Kidney glomerular epithelial cell (primary cell): ENCODE measurements around the gene SMOC2.
A peak's percentile ranks its signal among the peaks of the same experiment; 100 is the strongest.
"Not testable (repeated sequence)": the region's sequence is repeated elsewhere in the genome, so short reads cannot be mapped to it uniquely, and the experiment has no call there.

Source experiments
- DNase-seq: peaks from one replicate; lab custom pipeline; 2025; lab: John Stamatoyannopoulos, UW

Gene SMOC2

DNA sequence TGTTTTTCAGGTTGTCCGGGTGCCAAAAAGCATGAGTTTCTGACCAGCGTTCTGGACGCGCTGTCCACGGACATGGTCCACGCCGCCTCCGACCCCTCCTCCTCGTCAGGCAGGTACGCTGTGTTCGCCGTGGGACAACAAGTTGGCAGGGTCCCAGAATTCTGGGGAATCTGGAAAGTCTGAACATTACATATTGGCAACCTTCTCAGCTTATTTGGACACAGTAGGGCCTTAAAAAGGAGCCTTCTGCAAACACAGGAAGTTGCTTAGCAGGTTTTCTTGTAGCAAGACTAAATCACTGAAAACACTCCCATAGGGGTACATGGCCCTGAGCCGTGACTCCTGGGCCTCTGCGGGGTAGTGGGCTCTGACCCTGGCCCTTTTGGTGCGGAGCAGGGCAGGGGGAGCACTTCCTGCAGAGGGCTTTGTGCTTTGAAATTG lies 209.7 kb downstream of the SMOC2 start:
- DNase-seq, result no peak

DNA sequence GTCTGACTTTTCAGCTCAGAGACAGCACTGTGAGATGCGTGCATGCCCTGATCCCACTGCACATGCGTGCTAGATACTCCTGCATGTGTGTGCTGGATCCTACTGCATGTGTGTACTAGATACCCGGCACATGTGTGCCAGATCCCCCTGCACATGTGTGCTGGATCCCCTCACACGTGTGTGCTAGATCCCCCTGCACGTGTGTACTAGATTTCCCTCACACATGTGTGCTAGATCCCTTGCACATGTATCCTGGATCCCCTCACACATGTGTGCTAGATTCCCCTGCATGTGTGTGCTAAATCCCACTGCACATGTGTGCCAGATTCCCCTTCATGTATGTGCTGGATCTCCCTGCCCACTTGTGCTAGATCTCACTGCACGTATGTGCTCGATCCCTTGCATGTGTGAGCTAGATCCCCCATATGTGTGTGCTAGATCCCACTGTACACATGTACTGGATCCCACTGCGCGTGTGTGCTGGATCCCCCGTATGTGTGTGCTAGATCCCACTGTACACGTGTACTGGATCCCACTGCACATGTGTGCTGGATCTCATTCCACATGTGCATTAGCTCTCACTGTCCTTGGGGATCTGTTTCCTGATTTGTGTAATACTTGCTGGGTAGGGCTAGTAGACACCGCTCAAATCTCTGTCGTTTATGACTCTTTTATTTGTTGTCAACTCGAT lies 214.6 kb downstream of the SMOC2 start:
- DNase-seq, result no peak

DNA sequence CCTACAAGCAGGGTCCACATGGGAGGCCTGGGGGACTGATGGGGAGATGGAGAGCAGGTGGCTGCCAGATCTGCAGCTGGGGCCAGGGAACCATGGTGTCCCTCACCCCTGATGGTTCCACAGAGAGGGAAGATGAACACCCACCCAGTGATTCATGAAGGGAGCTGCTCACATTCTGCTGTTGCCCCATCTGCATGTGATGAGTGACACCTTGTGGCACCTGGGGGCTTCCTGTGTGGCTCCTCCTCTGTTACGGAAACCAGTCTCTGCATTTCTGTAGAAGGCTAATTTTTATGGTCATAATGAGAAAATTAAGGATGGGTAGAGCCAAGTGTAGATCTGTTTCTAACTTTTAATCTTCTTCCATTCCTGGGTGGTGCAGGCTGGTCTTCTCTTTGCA lies 217.1 kb downstream of the SMOC2 start:
- no peak for DNase-seq

DNA sequence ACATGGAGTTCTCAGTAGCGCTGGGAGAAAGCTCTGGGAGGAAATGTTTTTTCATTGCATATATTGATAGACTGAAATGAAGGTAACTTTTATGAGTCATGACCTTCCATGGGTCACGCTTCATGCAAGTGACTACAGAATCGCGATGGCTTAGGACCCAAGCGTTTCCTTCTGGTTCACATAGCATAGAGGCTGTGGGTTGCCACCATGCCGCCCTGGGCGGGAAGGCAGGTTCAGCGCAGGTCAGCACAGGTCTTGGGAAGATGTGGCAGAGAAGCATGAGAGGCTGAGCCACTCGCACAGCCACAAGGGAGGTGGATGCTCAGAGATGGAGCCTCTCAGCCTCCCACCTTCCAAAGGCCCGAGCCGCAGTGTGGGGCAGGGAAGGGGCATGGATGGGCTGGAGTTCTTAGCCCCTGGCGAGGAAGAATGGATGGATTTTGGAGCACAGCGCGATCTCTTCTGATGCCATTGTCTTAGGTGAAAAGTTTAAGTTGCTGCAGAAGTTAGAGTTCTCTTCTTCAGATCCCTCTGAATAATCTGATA lies 219.5 kb downstream of the SMOC2 start:
- no peak for DNase-seq

DNA sequence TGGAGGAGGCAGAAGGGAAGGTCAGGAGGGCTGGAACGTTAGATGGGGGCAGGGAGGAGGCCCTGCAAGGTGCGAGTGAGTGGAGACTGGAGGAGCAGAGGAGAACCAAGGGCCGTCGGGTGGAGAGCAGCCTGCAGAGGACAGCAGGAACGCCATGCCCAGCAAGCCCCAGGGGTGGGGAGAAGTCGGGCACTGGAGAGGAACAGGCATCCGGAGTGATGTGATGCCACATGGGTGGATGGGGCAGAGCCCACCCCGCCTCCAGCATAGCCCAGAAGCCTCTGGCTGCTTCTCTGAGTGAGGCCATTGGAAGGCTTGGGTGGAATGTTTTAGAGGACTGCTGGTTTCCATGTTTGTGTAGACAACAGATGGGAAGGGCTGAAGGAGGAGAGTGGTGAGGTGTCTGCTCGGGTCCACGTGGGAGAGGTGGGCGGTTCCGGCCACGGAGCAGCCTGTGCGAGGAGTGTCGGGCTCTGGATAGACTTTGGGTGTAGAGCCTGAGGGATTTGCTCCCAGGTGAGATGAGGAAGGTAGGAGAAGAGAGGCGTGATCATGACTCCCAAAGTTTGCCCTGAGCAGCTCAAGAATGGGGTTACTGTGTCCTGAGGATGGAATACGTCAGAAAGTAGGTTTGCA lies 221.4 kb downstream of the SMOC2 start:
- no peak for DNase-seq

DNA sequence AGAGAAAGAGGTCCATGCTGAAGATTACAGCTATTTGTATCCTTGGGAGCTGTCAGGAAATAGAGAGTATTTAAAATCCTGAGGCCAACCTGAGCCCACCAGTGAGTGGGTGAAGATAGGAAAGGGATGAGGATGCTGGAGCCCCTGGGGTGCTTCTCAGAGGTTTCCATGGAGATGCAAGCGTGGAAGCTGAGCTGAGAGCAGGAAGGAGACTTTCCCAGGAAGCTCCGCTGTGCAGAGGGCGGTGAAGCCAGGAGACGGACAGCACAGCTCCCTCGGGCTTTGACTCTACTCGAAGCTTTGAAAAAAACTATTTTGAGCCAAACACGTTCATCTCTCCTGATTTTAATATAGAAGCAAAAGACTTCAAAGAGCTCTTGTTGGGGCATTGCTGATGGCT lies 222.1 kb downstream of the SMOC2 start:
- no peak for DNase-seq

DNA sequence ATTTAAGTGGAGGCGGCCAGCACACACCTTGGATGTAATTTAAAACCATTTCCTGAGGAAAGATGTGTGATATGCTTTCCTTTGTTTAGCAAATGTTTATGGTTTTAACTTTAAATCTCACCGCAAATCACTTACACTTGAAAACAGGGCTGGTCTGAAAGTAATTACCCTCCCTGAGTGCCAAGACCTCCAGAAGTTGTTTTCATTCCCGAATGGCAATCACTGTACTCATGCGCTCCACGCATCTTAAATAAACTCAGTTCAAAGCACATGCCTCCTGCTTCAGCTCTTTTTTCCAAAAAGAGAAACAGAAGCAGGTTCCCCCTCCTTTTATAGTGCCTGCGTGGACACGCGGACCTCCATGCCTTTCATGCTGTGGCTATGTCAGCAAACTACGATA lies 224.0 kb downstream of the SMOC2 start:
- no peak for DNase-seq

DNA sequence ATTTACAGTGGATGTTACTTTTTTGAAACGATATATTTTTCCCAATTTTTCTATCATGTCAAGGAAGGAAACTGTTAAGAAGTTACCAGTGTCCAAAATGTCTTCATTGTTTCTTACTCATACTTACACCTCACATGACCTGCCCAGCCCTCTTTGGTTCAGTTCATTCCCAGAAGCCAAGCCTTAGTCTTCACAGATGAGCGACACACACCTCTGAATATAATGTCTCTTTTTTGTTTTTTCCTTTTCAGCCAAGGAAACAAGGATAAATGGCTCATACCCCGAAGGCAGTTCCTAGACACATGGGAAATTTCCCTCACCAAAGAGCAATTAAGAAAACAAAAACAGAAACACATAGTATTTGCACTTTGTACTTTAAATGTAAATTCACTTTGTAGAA lies 225.2 kb downstream of the SMOC2 start:
- peak; percentile 11 for DNase-seq

DNA sequence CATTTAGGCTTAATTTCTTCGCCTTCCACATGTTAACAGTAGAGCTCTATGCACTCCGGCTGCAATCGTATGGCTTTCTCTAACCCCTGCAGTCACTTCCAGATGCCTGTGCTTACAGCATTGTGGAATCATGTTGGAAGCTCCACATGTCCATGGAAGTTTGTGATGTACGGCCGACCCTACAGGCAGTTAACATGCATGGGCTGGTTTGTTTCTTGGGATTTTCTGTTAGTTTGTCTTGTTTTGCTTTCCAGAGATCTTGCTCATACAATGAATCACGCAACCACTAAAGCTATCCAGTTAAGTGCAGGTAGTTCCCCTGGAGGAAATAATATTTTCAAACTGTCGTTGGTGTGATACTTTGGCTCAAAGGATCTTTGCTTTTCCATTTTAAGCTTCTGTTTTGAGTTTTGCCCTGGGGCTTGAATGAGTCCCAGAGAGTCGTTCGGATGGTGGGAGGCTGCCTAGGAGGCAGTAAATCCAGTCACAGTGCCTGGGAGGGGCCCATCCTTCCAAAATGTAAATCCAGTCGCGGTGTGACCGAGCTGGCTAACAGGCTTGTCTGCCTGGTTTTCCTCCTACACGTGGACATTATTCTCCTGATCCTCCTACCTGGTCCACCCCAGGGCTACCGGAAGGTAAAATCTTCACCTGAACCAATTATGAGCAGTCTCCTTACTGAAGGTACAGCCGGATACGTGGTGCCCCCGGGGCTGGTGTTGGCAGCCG lies 225.9 kb downstream of the SMOC2 start:
- DNase-seq, result no peak

DNA sequence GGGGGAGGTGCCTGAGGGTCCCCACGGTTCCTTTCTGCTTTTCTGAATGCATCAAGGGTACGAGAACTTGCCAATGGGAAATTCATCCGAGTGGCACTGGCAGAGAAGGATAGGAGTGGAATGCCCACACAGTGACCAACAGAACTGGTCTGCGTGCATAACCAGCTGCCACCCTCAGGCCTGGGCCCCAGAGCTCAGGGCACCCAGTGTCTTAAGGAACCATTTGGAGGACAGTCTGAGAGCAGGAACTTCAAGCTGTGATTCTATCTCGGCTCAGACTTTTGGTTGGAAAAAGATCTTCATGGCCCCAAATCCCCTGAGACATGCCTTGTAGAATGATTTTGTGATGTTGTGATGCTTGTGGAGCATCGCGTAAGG lies 226.4 kb downstream of the SMOC2 start:
- DNase-seq, result no peak

DNA sequence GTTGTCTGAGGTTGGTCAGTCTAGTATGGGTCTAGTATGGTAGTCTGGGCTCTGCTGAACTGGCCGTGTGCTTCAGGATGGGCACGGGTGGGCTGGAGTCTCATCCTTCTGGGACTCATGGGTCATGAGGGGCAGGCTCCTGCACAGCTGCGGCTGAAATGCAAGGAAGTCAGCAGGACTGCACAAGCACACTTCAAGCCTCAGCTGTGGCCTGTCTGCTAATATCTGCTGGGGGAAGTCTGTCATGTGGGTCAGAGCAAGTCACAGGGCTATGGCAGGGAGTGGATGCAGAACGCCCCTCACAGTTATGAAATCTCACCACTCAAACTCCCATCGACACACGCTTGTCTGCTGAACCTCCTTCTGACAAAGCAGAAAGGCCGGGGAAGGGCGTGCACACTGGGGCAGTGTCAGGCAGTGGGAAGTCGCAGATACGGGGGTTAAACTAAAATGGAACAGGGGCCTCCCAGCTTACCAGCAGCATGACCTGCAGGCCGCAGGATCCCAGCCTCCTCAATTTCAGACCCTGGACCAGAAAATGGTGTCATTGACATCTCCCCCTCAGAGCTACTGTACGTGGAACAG lies 229.5 kb downstream of the SMOC2 start:
- no peak for DNase-seq

DNA sequence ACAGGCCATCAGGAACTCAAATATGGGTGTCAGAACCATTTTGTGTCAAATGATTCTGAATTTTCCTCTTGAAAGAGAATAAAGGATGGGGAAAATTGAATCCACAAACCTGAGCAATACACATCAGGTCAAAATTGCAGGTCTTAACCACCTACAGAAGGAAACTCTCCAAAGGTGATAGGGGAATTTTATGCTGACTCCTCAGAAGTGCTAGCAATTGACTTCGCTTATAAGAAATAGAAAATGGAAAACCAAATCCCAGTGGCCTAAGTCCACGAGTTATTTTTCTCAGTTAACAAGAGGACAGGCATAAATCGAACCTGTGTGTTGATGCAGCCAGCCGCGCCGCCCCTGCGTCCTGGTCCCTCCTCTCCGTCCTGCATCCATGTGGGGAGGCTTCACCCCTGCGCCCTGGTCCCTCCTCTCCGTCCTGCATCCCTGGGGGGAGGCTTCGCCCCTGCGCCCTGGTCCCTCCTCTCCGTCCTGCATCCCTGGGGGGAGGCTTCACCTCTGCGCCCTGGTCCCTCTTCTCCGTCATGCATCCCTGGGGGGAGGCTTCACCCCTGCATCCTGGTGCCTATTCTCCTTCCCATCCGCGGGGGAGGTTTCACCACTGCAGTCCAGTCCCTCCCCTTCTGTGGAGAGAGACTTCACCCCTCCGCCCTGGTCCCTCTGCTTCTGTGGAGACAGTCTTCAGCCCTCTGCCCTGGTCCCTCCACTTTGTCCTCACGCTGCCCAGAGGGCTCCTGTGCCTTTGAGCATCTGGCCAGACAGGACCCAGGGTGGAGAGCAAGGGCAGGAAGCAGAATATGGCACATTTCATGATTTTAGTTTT lies 230.3 kb downstream of the SMOC2 start:
- no peak for DNase-seq

DNA sequence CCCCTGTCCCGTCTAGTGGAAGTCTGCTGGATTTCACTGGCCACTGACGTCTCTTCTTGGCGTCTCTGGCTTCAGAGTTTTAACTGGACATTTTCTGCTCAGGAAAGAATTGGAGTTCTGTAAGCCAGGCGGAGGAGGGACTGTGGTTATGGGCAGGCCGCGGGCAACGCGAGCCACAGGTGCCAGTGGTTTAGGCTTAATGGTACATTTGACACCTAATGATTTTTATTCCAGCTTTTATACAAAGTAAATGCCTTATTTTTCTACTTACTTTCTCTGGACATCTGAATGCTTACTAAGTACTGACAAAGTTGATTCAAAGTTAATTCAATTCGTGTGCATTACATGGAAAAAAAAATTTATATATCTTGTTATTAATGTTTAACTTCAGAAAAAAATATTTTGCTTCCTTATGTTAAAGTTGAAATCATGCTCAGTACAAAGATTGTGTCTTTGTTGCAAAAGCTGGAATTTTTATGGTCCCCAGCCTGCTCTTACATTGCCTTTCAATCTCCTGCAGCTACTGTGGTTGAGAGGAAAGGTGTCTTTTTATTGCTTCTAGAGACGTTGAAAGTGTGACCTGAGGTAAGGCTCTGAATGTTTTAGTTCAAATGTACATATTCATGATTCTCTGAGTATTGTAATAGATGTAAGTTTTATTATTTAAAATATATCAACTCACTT lies 231.0 kb downstream of the SMOC2 start:
- no peak for DNase-seq

DNA sequence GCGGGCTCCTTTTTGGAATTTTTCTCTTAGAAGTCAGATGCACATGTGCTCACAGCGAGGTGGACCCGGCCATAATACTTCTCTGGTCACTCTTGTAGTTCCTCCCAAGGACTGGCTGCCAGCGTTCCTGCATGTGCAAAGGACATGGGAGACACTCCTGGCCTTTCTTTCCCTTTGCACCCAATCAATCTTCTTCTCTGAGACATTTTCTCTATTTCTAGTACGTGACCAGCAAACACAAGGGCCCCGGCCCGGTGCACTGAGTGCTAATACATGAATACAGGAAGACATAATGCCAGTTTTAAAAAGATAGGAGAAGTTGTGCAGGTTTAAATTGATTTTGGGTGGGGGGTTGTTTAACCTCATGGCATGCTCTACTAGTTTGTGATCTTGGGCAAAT lies 233.6 kb downstream of the SMOC2 start:
- no peak for DNase-seq

DNA sequence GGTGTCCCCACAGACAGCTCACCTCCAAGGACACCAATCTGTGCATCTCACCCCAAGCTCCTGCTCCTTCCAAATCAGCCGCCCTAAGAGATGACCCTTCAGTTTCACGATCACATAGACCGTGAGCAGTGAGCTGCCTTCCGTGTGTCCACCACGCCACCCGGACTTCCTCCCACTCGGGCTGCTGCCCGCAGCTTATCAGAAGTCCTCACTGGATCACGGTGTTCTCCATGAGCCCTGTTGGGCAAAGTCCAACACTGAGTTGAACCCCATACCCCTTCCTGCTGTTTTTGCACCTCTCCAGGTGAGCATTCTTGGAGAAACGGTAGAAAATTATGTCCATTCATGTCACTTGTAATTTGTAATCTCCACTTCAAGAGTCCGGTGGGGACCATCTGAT lies 234.4 kb downstream of the SMOC2 start:
- no peak for DNase-seq

DNA sequence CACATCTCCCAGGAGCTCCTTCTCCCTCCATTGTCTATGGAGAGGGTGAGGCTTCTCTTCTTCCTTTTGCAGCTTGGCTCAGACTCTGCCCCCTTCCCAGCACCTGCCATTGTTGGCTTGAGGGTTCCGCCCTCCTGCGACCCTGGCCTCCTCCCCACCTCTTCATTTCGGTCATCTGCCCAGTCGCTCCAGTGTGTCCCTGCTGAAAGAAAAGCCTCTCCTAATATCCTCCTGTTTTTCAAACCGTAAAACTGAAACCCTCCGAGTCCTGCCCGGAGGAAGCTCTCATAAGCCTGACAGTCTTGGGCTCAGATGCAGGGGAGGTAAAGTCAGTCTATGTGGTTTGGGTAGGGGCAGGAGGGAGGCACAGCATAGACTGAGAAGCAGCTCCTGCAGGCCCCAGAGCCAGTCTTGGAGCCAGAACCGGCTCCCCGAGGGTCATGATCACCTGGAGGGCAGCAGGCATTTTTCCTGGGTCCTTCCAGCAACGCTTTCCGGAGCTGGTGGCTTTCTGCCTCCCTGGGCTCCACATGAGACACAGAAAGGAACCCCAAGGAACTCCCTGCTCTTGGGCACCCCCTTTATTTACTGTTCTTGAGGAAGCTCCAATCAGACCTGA lies 235.1 kb downstream of the SMOC2 start:
- DNase-seq, result no peak

DNA sequence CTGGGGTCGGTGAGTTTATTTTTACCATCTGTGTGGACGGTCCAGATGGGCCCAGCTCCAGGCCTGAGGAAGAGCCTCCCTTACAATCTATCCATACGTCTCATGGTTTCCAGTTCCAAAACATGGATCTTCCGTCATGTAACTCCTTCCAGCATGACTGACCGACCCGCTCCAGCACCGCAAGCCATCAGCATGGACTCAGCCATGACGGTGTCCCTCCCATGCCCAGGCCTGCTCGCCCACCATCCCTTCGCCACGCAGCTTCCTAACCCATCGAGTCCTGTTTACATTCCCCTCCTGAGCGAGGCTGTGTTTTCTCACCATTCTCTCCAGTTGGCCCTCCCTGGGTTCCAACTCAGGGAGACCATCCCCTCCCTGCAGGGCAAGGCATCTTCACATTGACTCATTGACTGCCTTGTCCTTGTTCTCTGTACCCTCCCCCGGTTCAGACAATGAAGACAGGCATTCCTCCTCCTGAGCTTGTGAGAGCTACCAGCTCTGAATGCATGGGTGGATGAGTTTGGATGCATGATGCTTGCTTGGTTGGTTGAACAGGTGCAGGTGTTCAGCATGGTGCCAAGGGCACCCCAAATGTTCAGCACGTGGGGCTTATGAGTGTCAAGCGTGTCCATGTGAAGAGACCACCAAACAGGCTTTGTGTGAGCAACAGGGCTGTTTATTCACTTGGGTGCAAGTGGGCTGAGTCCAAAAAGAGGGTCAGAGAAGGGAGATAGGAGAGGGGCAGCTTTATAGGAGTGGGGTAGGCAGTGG lies 235.8 kb downstream of the SMOC2 start:
- DNase-seq, result no peak

DNA sequence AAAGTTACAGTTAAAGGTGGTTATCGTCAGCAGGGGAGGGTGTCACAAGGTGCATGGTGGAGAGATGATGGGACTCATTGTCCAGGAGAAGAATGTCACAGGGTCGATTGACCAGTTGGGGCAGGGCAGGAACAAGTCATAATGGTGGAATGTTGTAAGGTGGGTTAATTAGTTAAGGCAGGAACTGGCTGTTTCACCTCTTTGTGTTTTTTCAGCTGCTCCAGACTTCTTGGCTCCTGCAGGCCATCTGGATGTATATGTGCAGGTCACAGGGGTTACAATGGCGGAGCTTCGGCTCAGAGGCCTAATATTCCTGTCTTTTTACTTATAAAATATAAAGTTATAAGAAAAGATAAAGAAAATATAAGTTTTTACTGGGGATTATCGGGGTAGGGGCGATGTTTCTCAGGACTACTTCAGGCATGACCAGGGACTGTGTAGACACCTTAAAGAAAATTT lies 236.4 kb downstream of the SMOC2 start:
- DNase-seq, result not testable (repeated sequence)

DNA sequence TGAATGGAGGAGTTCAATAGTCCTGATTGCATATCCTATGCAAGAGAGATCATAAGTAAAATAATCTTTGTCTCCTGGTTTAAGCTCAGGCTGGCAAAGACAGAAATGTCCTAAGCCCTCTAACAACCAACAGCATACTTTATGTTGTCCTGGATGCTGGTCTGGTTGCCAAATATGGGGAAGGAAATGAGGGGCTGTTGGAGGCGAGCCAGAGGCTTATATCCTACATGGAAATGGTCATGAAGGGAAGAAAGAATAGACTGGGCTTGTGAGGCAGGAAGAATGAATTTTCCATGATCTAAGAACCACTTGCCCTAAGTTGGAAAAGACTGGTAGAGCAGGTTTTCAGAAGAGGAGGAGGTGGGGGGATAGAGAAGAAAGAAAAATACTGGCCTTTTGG lies 237.1 kb downstream of the SMOC2 start:
- DNase-seq, result no peak

DNA sequence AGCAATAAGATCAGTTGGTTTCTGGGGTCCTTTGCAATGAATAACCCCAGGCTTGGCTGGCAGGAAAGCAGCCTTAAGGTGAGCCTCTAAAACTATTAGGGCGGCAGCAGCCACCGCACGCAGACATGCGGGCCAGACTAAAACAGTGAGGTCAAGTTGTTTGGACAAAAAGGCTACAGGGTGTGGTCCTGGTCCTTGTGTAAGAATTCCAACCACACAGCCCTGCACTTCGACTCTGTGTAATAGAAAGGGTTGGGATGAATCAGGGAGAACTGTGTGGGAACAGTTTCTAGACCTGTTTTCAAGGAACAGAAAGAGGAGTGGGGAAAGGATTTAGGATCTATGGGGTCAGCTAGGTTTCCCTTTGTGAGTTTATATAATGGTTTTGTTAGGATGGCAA lies 237.6 kb downstream of the SMOC2 start:
- DNase-seq, result no peak
